Superior temporal gyrus (tissue), 1 donor: ENCODE results near the gene ANO8.
"Not testable (repeated sequence)": the region's sequence is repeated elsewhere in the genome, so short reads cannot be mapped to it uniquely, and the experiment has no call there.

Experiments used
- DNase-seq: peaks from one replicate; pipeline ENCODE4 v3.0.0-alpha.2; 2016; ENCODE audit errors: extremely low spot score

Gene ANO8

GRCh38 chr19:17309965-17310461 lies 24.6 kb downstream of the ANO8 start:
- no peak for DNase-seq

GRCh38 chr19:17309198-17309964 lies 25.3 kb downstream of the ANO8 start, which contains the start of gene DDA1:
Gene DDA1 (plus strand): TSS chr19:17309563. CDS start chr19:17309655, 92 bp downstream.
- DNase-seq: peak; percentile 100

GRCh38 chr19:17307876-17308377 lies 26.7 kb downstream of the ANO8 start:
- no peak for DNase-seq

- DNase-seq: no peak
Measured at GRCh38 chr19:17306285-17306714, 28.4 kb downstream of the ANO8 start.

GRCh38 chr19:17305517-17306284 lies 29.0 kb downstream of the ANO8 start, which contains the start of gene MRPL34:
Gene MRPL34 (plus strand): TSS chr19:17305872. CDS start chr19:17305893, 21 bp downstream.
- peak; percentile 99 for DNase-seq

- no peak for DNase-seq
Measured at GRCh38 chr19:17305216-17305516, 29.5 kb downstream of the ANO8 start.

GRCh38 chr19:17304386-17305215 lies 30.1 kb downstream of the ANO8 start:
- DNase-seq: no peak

GRCh38 chr19:17303940-17304267 lies 30.8 kb downstream of the ANO8 start:
- DNase-seq: no peak

GRCh38 chr19:17303167-17303939 lies 31.3 kb downstream of the ANO8 start, which contains the start of gene ABHD8:
Gene ABHD8 (minus strand): TSS chr19:17303425. CDS start chr19:17301616, 1,809 bp downstream.
- DNase-seq: peak; percentile 87

GRCh38 chr19:17302391-17303166 lies 32.1 kb downstream of the ANO8 start:
- DNase-seq: no peak

- DNase-seq: no peak
Measured at GRCh38 chr19:17300992-17301619, 33.5 kb downstream of the ANO8 start.

- no peak for DNase-seq
Measured at GRCh38 chr19:17296976-17297375, 37.7 kb downstream of the ANO8 start.

GRCh38 chr19:17296273-17296672 lies 38.4 kb downstream of the ANO8 start:
- DNase-seq: no peak

GRCh38 chr19:17295551-17295950 lies 39.1 kb downstream of the ANO8 start:
- not testable (repeated sequence) for DNase-seq

- DNase-seq: no peak
Measured at GRCh38 chr19:17294051-17294891, 40.4 kb downstream of the ANO8 start.

GRCh38 chr19:17293605-17294004 lies 41.0 kb downstream of the ANO8 start:
- no peak for DNase-seq

- peak; percentile 62 for DNase-seq
Measured at GRCh38 chr19:17292301-17293074, 42.2 kb downstream of the ANO8 start.

- DNase-seq: peak; percentile 9
Measured at GRCh38 chr19:17289489-17289888, 45.2 kb downstream of the ANO8 start.
